Gastrocnemius medialis (tissue), 4 donors: Measurements from ENCODE around the gene DCHS1.

Experiments
- POLR2A ChIP-seq, 2 donors: fragments of 450-650 bp; IDR thresholded peaks; one replicate each; pipeline ENCODE4 v1.6.1; 2017; ENCODE audit warnings: antibody characterized with exemption in 2 of 2, mild to moderate bottlenecking in 2 of 2, moderate library complexity in 2 of 2
- TF ChIP-seq, protein P1 (sequence below), 5 experiments: fragments of 450-650 bp in 3 of 5; fragments of 200-600 bp in 2 of 5; sonication (generic) in 2 of 5; IDR thresholded peaks in 4 of 5; conservative IDR thresholded peaks in 1 of 5; 1 replicate in 4 of 5; 2 replicates in 1 of 5; pipeline ENCODE4 v1.5.1; 2016 to 2019; ENCODE audit warnings: antibody characterized with exemption in 5 of 5, mild to moderate bottlenecking in 3 of 5, moderate library complexity in 3 of 5

- TF ChIP-seq, protein P1, sequence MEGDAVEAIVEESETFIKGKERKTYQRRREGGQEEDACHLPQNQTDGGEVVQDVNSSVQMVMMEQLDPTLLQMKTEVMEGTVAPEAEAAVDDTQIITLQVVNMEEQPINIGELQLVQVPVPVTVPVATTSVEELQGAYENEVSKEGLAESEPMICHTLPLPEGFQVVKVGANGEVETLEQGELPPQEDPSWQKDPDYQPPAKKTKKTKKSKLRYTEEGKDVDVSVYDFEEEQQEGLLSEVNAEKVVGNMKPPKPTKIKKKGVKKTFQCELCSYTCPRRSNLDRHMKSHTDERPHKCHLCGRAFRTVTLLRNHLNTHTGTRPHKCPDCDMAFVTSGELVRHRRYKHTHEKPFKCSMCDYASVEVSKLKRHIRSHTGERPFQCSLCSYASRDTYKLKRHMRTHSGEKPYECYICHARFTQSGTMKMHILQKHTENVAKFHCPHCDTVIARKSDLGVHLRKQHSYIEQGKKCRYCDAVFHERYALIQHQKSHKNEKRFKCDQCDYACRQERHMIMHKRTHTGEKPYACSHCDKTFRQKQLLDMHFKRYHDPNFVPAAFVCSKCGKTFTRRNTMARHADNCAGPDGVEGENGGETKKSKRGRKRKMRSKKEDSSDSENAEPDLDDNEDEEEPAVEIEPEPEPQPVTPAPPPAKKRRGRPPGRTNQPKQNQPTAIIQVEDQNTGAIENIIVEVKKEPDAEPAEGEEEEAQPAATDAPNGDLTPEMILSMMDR (IDR thresholded peaks at IDR 0.05 in 4 of 5, conservative IDR thresholded peaks at IDR 0.05 in 1 of 5) = no peak
- no peak for TF ChIP-seq POLR2A (IDR thresholded peaks at IDR 0.05)
These were observed 54.6 kb downstream of the DCHS1 start for GRCh38 chr11:6601041-6601461.
